HS-27A (cell line): ENCODE measurements around the gene CASP5.
A peak's percentile ranks its signal among the peaks of the same experiment; 100 is the strongest.
"Not testable (repeated sequence)": the region's sequence is repeated elsewhere in the genome, so short reads cannot be mapped to it uniquely, and the experiment has no call there.

Source experiments
- DNase-seq: peaks from one replicate; pipeline ENCODE4 v3.0.0-alpha.2; 2012; ENCODE audit warnings: low read depth, missing footprints

The CASP5 gene

GRCh38 chr11:105023003-105023402, at the start of gene CASP5:
TSS of gene CASP5 (minus strand) at chr11:105023168. CDS start at chr11:105023136, 32 bp downstream.
- no peak for DNase-seq

GRCh38 chr11:105072080-105072479, 49.1 kb upstream of the CASP5 start:
- DNase-seq, result not testable (repeated sequence)

- no peak for DNase-seq
Observed at GRCh38 chr11:105071089-105071732, 48.2 kb upstream of the CASP5 start.

- no peak for DNase-seq
Observed at GRCh38 chr11:105070306-105070705, 47.3 kb upstream of the CASP5 start.

- not testable (repeated sequence) for DNase-seq
Observed at GRCh38 chr11:105069749-105070148, 46.8 kb upstream of the CASP5 start.

- not testable (repeated sequence) for DNase-seq
Observed at GRCh38 chr11:105063245-105063941, 40.4 kb upstream of the CASP5 start.

- DNase-seq, result no peak
Observed at GRCh38 chr11:105057432-105057831, 34.5 kb upstream of the CASP5 start.

GRCh38 chr11:105056446-105056845, 33.5 kb upstream of the CASP5 start:
- no peak for DNase-seq

GRCh38 chr11:105054723-105055493, 31.9 kb upstream of the CASP5 start:
- DNase-seq, result no peak

- no peak for DNase-seq
Observed at GRCh38 chr11:105052487-105052886, 29.5 kb upstream of the CASP5 start.

- no peak for DNase-seq
Observed at GRCh38 chr11:105051559-105051958, 28.6 kb upstream of the CASP5 start.

GRCh38 chr11:105049481-105049880, 26.5 kb upstream of the CASP5 start:
- DNase-seq, result no peak

- peak; percentile 88 for DNase-seq
Observed at GRCh38 chr11:105046898-105047579, 24.1 kb upstream of the CASP5 start.

GRCh38 chr11:105045676-105046296, 22.8 kb upstream of the CASP5 start:
- DNase-seq, result no peak

- DNase-seq, result not testable (repeated sequence)
Observed at GRCh38 chr11:105044557-105045524, 21.9 kb upstream of the CASP5 start, which contains the start of gene CARD16. TSS of gene CARD16 (minus strand) at chr11:105045335. CDS start at chr11:105045297, 38 bp downstream.

GRCh38 chr11:105042178-105042577, 19.2 kb upstream of the CASP5 start:
- DNase-seq, result no peak

GRCh38 chr11:105040703-105041102, 17.7 kb upstream of the CASP5 start:
- no peak for DNase-seq

- no peak for DNase-seq
Observed at GRCh38 chr11:105034813-105035620, 12.0 kb upstream of the CASP5 start, which contains the start of gene CASP1. TSS of gene CASP1 (minus strand) at chr11:105035144. CDS start at chr11:105035113, 31 bp downstream.

GRCh38 chr11:105034388-105034787, 11.4 kb upstream of the CASP5 start:
- DNase-seq, result not testable (repeated sequence)
